Measurements from ENCODE around the gene MAD1L1.

MAD1L1 gene

GRCh38 chr7:1853431-1853985 lies 379.2 kb downstream of the MAD1L1 start:
- DNase-seq, result no peak

GRCh38 chr7:1852517-1853430 lies 380.0 kb downstream of the MAD1L1 start:
- no peak for DNase-seq

DNA sequence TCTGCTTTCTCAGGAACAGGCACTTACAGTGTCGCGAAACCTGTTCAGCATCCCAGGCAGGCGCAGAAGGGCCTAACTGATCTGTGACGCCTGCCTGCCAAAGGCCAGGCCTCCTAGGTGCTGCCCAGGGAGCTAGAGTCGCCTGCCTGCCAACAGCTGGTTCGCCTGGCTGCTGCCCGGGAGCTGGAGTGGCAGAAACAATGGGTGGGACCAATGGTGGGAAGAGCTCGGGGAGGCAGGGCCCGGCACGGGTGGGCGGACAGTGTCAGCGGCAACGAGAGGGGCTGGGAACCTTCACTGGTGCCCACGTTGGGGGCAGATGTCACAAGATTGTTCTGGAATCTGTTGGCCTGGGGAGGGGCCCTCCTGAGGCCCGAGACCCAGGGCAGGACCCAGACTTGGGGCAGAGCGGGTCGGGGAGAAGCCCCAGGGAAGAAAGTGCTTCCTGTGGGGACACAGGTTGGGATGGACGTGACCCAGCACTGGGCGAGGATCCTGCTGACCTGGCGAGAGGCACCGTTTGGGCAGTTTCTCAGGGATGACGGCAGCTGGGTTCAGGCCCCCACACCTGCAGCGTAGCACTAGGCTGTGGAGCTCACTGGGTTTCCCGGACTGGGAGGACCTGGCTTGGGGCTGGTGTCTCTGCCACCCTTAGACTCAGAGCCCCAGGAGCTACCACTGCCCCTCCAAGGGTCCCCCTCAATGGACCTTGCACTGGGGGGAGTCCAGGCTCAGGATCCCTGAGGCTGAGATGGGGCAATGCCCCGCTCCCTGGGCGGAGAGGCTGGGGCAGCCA lies 380.8 kb downstream of the MAD1L1 start:
- no peak for DNase-seq

GRCh38 chr7:1850976-1851571 lies 381.7 kb downstream of the MAD1L1 start:
- DNase-seq, result no peak

DNA sequence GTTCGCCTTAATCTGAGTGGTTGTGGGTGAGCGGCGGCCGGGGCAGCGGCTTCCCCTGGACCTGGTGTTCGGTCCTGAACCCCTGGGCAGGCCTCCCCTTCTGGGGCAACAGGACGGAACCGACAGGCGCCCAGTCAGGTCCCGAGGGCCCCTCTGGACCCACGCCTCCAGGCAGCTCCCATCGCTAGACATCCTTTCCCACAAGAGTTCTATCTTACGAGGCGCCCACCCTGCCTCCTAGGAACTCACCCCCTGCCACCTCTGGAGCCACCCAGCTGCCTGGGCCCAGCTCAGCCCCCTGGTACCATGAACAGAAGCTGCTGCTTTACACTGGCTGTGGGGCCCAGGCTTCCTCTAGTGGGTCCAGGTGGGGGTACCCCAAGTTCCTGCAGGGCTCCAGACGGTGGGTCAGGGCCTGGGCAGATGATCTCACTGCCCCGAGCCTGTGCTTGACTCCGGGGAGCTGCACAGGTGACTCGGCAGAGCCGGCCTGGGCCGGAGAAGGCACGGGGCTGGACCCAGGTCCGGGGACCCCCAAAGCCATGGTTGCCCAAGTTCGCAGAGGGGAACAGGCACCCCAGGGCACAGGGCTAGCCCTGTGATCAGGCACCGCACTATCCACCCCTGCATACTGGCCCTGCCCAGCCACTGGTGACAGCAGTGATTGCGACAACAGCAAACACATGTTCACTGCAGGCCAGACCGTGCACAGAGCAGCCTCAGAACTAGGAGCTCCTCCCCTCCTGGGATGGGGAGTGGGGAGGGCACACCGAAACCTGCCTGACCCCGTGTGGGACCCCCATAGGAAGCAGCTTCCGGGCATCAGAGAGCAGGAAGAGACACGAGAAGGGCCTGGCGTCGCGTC lies 382.4 kb downstream of the MAD1L1 start:
- DNase-seq, result no peak

- DNase-seq, result no peak
Observed at GRCh38 chr7:1849351-1850041, 383.2 kb downstream of the MAD1L1 start.

DNA sequence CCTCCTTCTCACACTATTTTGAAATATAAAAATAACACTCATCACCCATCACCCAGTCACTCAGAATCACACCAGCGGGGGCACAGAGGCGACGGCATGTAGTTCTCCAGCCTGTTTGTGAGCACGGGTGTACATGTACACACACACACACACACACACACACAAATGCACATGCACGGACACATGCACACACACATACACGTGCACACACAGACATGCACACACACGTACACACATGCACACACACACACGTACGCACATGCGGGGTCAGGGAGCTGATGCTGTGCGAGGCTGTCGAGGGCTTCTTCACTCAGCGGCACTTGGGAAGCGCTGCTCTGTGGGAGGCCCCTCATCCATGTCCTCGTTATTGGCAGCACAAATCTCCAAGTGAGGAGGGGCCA lies 383.8 kb downstream of the MAD1L1 start:
- no peak for DNase-seq

DNA sequence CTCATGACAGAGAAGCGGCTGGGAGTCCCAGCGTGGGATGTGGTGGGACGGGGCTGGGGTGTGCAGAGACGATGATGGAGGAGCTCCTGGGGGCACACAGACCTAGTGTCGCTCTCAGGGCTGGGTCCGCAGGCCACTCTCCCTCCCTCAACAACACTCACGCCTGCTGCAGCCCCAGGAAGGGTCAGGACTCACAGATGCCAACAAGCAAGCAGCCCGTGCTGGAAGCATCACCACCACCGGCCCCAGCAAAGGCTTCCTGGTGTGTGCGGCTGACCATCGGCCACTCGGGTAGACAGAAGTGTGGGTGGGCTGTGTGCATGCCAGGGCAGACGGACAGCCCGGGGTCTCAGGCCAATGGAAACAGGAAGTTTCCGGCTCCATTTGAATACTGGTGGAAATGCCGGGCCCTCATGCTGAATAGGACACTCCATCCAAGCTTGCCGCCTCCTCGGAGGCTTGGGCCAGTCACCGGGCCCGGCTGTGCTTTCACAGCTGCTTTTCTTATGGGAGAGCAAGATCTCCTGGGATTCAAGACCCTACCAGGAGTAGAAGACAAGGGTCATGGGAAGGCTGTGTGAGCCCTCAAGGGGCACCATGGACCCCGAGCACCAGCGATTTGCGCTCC lies 384.6 kb downstream of the MAD1L1 start:
- no peak for DNase-seq

- no peak for DNase-seq
Observed at GRCh38 chr7:1847260-1848001, 385.3 kb downstream of the MAD1L1 start.

DNA sequence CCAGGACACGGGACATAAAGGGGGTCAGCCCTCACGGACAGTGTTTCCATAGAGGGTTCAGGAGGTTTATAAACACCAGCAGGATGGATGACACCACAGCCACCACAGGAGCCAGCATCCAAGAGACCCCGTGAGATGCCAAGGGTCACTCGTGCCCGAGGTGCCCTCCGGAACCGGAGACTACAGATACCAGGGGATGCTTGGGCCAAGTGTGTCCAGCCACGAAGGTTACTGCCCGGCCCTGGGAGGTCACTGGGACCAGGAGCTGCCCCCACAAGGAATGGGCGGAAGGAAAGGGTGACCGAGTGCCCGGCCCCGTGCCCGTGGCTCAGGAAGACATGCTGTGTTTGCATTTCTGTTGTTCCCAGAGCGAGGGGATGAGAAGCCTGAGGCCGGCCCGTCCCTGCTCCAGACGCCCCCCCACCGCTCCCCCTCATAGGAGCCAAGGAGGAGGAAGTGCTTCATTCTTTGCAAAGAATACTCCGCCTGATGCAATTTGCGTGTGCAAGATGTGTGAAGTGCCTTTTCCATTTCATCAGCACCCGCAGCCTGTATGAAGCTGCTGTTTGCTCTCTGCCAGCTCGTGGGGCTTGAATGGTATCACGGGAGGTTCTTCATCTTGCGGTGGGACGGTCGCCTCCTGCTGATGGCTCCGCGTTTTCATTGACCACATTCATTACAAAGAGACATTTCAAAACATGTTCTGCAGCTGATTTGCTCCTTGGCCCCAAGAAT lies 386.2 kb downstream of the MAD1L1 start:
- DNase-seq, result no peak

- DNase-seq, result no peak
Observed at GRCh38 chr7:1845536-1846311, 387.0 kb downstream of the MAD1L1 start.

DNA sequence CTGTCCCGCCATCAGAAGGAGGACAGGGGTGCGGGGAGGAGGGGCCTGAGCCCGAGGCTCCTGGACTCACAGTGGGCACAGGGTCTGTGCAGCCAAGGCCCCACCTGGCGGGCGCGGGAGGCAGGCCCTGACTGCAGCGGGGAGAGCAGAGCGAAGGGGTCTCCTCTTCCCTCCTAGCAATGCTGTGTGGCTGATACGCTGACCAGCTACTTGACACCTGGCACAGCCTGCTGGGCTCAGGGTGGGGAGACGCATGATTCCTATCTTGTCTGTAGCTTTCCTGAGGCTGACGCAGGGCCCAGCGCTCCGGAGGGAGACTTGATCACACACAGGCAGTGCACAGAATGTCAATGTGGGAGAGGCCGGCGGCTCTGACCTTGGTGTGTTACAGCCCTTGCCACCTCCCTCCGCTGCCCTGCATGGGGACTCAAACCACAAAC lies 387.8 kb downstream of the MAD1L1 start:
- DNase-seq, result no peak

DNA sequence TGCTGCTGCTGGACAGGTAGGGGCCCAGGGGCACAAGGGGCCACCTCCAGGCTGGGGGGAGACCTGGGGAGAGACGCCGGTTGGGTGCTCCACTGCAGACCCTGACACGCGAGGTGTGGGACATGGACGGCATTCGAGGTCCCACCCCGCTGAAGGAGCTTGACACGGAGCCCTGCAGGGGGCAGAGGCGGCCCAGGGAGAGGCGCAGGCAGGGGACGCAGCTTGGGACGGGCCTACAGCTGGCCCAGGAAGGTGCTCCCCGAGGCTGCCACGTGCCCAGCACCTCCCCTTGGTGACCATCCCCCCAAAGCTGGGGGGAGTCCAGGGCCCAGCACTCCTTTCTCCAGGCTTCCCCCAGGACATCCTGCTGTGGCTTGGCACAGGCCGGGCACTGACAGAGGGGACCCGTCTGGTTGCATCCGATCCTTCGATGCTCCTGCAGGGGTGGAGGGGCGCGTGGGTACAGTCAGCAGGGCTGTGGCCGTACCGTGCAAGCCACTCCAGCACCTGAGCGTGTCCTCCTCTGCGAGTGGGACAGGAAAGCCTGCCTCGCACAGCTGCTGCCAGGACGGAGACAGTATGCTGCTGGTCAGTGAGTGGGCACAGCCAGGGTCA lies 388.3 kb downstream of the MAD1L1 start:
- DNase-seq, result no peak

GRCh38 chr7:1843921-1844335 lies 388.8 kb downstream of the MAD1L1 start:
- no peak for DNase-seq

- no peak for DNase-seq
Observed at GRCh38 chr7:1843271-1843861, 389.4 kb downstream of the MAD1L1 start.

DNA sequence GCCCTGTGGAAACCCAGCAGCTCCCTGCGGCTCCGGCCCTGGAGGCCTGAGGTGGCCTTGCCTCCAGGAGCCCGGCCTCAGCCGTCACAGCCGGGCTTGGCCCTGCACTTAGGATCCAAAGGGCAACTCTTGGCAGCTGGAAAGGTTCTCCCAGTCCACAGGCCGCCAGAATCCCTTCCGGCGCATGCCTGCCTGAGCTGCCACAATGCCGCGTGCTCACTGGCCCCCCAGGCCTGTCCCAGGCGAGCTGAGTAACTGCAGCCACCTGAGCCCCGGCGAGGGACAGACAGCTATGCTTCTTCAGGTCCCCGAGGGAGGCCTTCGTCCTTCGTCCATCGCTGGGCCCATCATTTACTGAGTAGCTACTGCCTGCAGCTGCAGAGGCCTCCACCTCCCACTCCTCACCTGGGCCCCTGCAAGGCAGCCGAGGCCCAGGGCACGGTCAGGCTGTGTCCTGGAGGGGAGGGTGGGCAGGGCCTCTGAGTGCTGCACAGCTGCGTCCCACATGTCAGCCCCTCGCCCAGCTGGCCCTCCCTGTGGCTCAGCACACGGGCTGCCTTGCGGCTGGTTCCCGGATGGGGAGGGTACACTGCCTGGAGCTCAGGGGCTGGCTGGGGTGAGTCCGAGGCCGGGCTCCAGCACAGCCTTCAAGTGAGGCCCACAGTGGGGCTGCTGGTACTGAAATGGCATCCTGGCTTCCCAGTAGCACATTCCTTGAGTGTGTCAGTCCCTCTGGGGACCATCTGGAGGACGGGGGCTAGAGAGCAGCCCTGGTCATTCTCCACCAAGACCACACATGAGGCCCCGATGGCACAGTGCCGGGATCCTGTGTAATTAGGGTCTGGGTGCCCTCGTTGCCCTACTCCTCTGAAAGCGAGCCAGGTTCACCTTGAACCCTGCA lies 390.2 kb downstream of the MAD1L1 start:
- no peak for DNase-seq
